A549 (cell line): ENCODE measurements around the gene CRACDL. TPM values are rescaled to one million over a fixed set of nuclear protein-coding genes. Genes with fewer than 3 reads are reported as not detected.

ENCODE experiments used
- polyA plus RNA-seq, 4 experiments: library from polyadenylated mRNA; depleted of rRNA in 3 of 4; stranded (reverse); fragments of >200 nt; fragmentation: RNase III in 1 of 4; extraction: RNeasy Plus Mini Kit Qiagen cat#74134 plus additional on column Dnase treatment in 1 of 4; gene quantifications; 2 replicates in 3 of 4; 3 replicates in 1 of 4; pipeline ENCODE4 v1.2.3, GENCODE V29; 2011 to 2017
- small RNA-seq, 6 experiments: library from RNA; depleted of rRNA; stranded (forward); fragments of <200 nt; gene quantifications; one replicate each; pipeline ENCODE3, GENCODE V24; 2012

Gene CRACDL
- polyA plus RNA-seq, 2 of the 4 experiments (the other 2 are of a cell fraction), result 0.21 to 0.36 TPM

Small RNA genes within 50 kb of the gene (small RNA-seq; reads per million reads assigned to genes)
- 0 reads per million in 6 experiments for gene RNU4-84P
- 0 to 1.3 (median 0) reads per million in 6 experiments for gene RNU7-46P

Other genes with a start within 250 kb of the CRACDL start
- 2.3 and 2.6 TPM in 2 replicates for gene MGAT4A, start 205.1 kb downstream of the CRACDL start, polyA plus RNA-seq (2011; rRNA removed)
- gene MGAT4A, start 205.1 kb downstream of the CRACDL start, polyA plus RNA-seq (2017; fragmentation: RNase III; extraction: RNeasy Plus Mini Kit Qiagen cat#74134 plus additional on column Dnase treatment), result 0.61 to 0.77 TPM (median 0.75 TPM) in 3 replicates
- 1.2 and 1.6 TPM in 2 replicates for gene C2orf15, start 205.5 kb upstream of the CRACDL start, polyA plus RNA-seq (2011; rRNA removed)
- gene C2orf15, start 205.5 kb upstream of the CRACDL start, polyA plus RNA-seq (2017; fragmentation: RNase III; extraction: RNeasy Plus Mini Kit Qiagen cat#74134 plus additional on column Dnase treatment), result 0.80 to 1.4 TPM (median 1.3 TPM) in 3 replicates
- 3.7 and 4.3 TPM in 2 replicates for gene TSGA10, start 218.7 kb upstream of the CRACDL start, polyA plus RNA-seq (2011; rRNA removed)
- gene TSGA10, start 218.7 kb upstream of the CRACDL start, polyA plus RNA-seq (2017; fragmentation: RNase III; extraction: RNeasy Plus Mini Kit Qiagen cat#74134 plus additional on column Dnase treatment), result 4.2 to 4.8 TPM (median 4.5 TPM) in 3 replicates
- gene LIPT1, start 218.7 kb upstream of the CRACDL start, polyA plus RNA-seq (2011; rRNA removed), result 10.0 and 10.9 TPM in 2 replicates
- gene LIPT1, start 218.7 kb upstream of the CRACDL start, polyA plus RNA-seq (2017; fragmentation: RNase III; extraction: RNeasy Plus Mini Kit Qiagen cat#74134 plus additional on column Dnase treatment), result 4.1 to 4.8 TPM (median 4.2 TPM) in 3 replicates
- gene MITD1, start 244.8 kb upstream of the CRACDL start, polyA plus RNA-seq (2011; rRNA removed), result 17.8 and 33.7 TPM in 2 replicates
- gene MITD1, start 244.8 kb upstream of the CRACDL start, polyA plus RNA-seq (2017; fragmentation: RNase III; extraction: RNeasy Plus Mini Kit Qiagen cat#74134 plus additional on column Dnase treatment), result 36.3 to 38.4 TPM (median 37.1 TPM) in 3 replicates
- 36.1 and 43.5 TPM in 2 replicates for gene MRPL30, start 245.0 kb upstream of the CRACDL start, polyA plus RNA-seq (2011; rRNA removed)
- gene MRPL30, start 245.0 kb upstream of the CRACDL start, polyA plus RNA-seq (2017; fragmentation: RNase III; extraction: RNeasy Plus Mini Kit Qiagen cat#74134 plus additional on column Dnase treatment), result 37.9 to 49.3 TPM (median 40.0 TPM) in 3 replicates